ENCODE measurements around the gene ADAP1. TPM values are rescaled to one million over a fixed set of nuclear protein-coding genes. Genes with fewer than 3 reads are reported as not detected.
A peak's percentile ranks its signal among the peaks of the same experiment; 100 is the strongest.

The ADAP1 gene
- total and polyA plus RNA-seq, 2 of the 13 experiments (the other 11 are each of a cell fraction or from before 2014, with no cell fraction given): 10.5 to 24.6 TPM

- Histone ChIP-seq H3K27me3 (ENCODE audit: control insufficient read depth in 1 of 2, insufficient read depth in 2 of 2, low read length in 2 of 2) (no peaks in the 10 kb centered on the region; a peak in 1 of 5 replicates), H3K27ac (ENCODE audit: extremely low read length, insufficient read depth, low read length) (no peak overlapping the region), H3K36me3 (replicated peaks in 1 of 2; ENCODE audit: control insufficient read depth in 1 of 2, insufficient read depth in 2 of 2, low read length in 2 of 2) (peaks cover 21 to 48% of the 10 kb centered on the region in 2 experiments), H2AFZ (ENCODE audit: low read length) (no peak overlapping the region), H3K4me2 (ENCODE audit: low read depth, low read length) (no peak overlapping the region), H3K9me3 (ENCODE audit: low read length) (no peaks in the 10 kb centered on the region), H3K9ac (ENCODE audit: insufficient read depth, low read depth, low read length) (no peak overlapping the region), H3K79me2 (ENCODE audit: insufficient read depth, low read length) (peaks cover 47% of the 10 kb centered on the region), H3K4me1 (ENCODE audit: insufficient read depth, low read length) (peaks cover 53% of the 10 kb centered on the region), H4K20me1 (ENCODE audit: insufficient read depth, low read length) (peaks cover 18% of the 10 kb centered on the region; the same call in 1 of the 2 replicates), H3K4me3 (replicated peaks in 1 of 3; ENCODE audit: insufficient read depth in 1 of 3, low read depth in 2 of 3, low read length in 3 of 3) (no peak overlapping the region)
- TF ChIP-seq ZNF333 (CRISPR knock-in tag; IDR thresholded peaks at IDR 0.05; ENCODE audit: borderline replicate concordance) (no peak), RBFOX2 (IDR thresholded peaks at IDR 0.05; ENCODE audit: low read depth, low read length) (peak; percentile 46; the same call in 1 of the 2 replicates), ZUFSP (CRISPR knock-in tag; IDR thresholded peaks at IDR 0.05; ENCODE audit: borderline replicate concordance) (no peak), FOXJ3 (CRISPR knock-in tag; IDR thresholded peaks at IDR 0.05; ENCODE audit: borderline replicate concordance) (no peak), ATAD3A (CRISPR knock-in tag; IDR thresholded peaks at IDR 0.05) (no peak), ZNF678 (CRISPR knock-in tag; IDR thresholded peaks at IDR 0.05) (no peak), AGO2 (optimal IDR thresholded peaks at IDR 0.05; ENCODE audit: low read depth, low read length) (peak; percentile 71)
- TF ChIP-seq, protein P1, sequence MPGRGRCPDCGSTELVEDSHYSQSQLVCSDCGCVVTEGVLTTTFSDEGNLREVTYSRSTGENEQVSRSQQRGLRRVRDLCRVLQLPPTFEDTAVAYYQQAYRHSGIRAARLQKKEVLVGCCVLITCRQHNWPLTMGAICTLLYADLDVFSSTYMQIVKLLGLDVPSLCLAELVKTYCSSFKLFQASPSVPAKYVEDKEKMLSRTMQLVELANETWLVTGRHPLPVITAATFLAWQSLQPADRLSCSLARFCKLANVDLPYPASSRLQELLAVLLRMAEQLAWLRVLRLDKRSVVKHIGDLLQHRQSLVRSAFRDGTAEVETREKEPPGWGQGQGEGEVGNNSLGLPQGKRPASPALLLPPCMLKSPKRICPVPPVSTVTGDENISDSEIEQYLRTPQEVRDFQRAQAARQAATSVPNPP (CRISPR knock-in tag; IDR thresholded peaks at IDR 0.05): no peak
- no TSS peak for BruUV-seq (replicated peaks)
- in situ Hi-C loops (cut with HindIII; ENCODE audit: extremely low pct_ligation_motif_present, low pct_unique_long_range_greater_than_20kb) (no loop called here), intact Hi-C loops (cut with micrococcal nuclease; ENCODE audit: unreplicated experiment) (no loop called here)
- CTCF ChIA-PET (ENCODE audit: low intra/inter-chr PET ratio, low total read pairs): no interaction called here
- WGBS (ENCODE audit: low lambda C conversion rate): 98% methylated on average over 8 of the region's 11 CpGs
- no peak for FAIRE-seq
- ATAC-seq: no peak
- DNase-seq (ENCODE audit: low spot score): no peak
- POLR2A ChIA-PET: interaction anchor here (1.6 kb wide), 2 partner anchors 12 to 23 kb away, joined by 4 to 7 read pairs; no protein-coding TSS in a partner anchor
These were observed 14.9 kb upstream of the ADAP1 start for GRCh38 chr7:969403-969802.
